Breast epithelium (tissue), 4 donors: ENCODE data around the gene NTN5. TPM values are rescaled to one million over a fixed set of nuclear protein-coding genes. Genes with fewer than 3 reads are reported as not detected.

ENCODE experiments used
- DNase-seq, 2 donors: peaks; one replicate each; pipeline ENCODE4 v3.0.0-alpha.2; 2019; ENCODE audit warnings: low spot score in 2 of 2
- H3K27ac ChIP-seq, 2 donors: fragments of 200-600 bp; sonication (generic) in 1 of 2; one replicate each; pipeline ENCODE4 v1.5.1; 2016 to 2019; ENCODE audit warnings: mild to moderate bottlenecking in 1 of 2
- H3K27me3 ChIP-seq, 2 donors: fragments of 200-600 bp; sonication (generic) in 1 of 2; one replicate each; pipeline versions ENCODE4 v1.5.1 to v1.6.0; 2017 to 2019; ENCODE audit warnings: control low read depth in 1 of 2, mild to moderate bottlenecking in 1 of 2
- H3K36me3 ChIP-seq: fragments of 200-600 bp; one replicate; pipeline ENCODE4 v1.5.1; 2019
- H3K4me1 ChIP-seq, 2 donors: fragments of 200-600 bp; sonication (generic); one replicate each; pipeline ENCODE4 v1.5.1; 2016 to 2019; ENCODE audit warnings: control low read depth in 1 of 2
- H3K4me3 ChIP-seq, 3 donors: fragments of 200-600 bp; sonication (generic); 1 replicate in 2 of 3; 2 replicates in 1 of 3; pipeline ENCODE4 v1.5.1; 2016 to 2019; ENCODE audit warnings: mild to moderate bottlenecking in 3 of 3, moderate library complexity in 2 of 3
- H3K9me3 ChIP-seq, 2 donors: fragments of 200-600 bp; sonication (generic) in 1 of 2; one replicate each; pipeline ENCODE4 v1.5.1; 2016 to 2019; ENCODE audit warnings: control low read depth in 1 of 2
- CTCF ChIP-seq, 3 donors: fragments of 450-650 bp; IDR thresholded peaks; one replicate each; pipeline ENCODE4 v1.5.1; 2016 to 2017; ENCODE audit warnings: antibody characterized with exemption in 3 of 3, mild to moderate bottlenecking in 3 of 3, moderate library complexity in 3 of 3
- POLR2A ChIP-seq: fragments of 450-650 bp; IDR thresholded peaks from one replicate; pipeline ENCODE4 v1.6.1; 2016; ENCODE audit warnings: antibody characterized with exemption, mild to moderate bottlenecking, moderate library complexity
- POLR2AphosphoS5 ChIP-seq, 3 donors: sonication (generic); formaldehyde crosslinking; IDR thresholded peaks; one replicate each; pipeline ENCODE4 v1.6.1; 2017; ENCODE audit warnings: antibody characterized with exemption in 3 of 3
- intact Hi-C: fragments of 100-400 bp; cut with DNase I; formaldehyde crosslinking; loops from one replicate; pipeline ENCODE4 v1.15.1; 2023; ENCODE audit warnings: low total_unique reads
- total RNA-seq, 3 donors: library from RNA; depleted of rRNA; stranded (reverse); fragments of >200 nt; gene quantifications; one replicate each; pipeline ENCODE4 v1.1.0, GENCODE V29; 2016

Gene NTN5
- total RNA-seq, 3 donors from 2014 or later = 0.64 to 2.9 (median 2.6) TPM

- intact Hi-C loops = no loop called here
- no peak for DNase-seq
These were observed 26.0 kb downstream of the NTN5 start for GRCh38 chr19:48646722-48647216.

GRCh38 chr19:48646001-48646721, 26.7 kb downstream of the NTN5 start, which contains the start of gene CA11:
Gene CA11 (minus strand): TSS chr19:48646187. CDS start chr19:48645632, 555 bp downstream.
- H3K4me3 ChIP-seq = peak within 1 kb of the TSS; percentile 50 to 68 (median 57)
- H3K27me3 ChIP-seq = no peaks in the 10 kb centered on the region
- intact Hi-C loops = no loop called here
- peak; percentile 84 to 88 for DNase-seq
- TF ChIP-seq POLR2AphosphoS5 (IDR thresholded peaks at IDR 0.05) = peak; percentile 20 to 51 (median 22)
- peak; percentile 62 to 96 (median 81) for TF ChIP-seq CTCF (IDR thresholded peaks at IDR 0.05)
- peak; percentile 39 for TF ChIP-seq POLR2A
- peak within 1 kb of the TSS; percentile 87 to 93 for H3K27ac ChIP-seq
- H3K36me3 ChIP-seq = no peaks in the 10 kb centered on the region
- no peaks in the 10 kb centered on the region for H3K9me3 ChIP-seq
- peaks cover 0 to 4% of the 10 kb centered on the region in 2 donors for H3K4me1 ChIP-seq

More at GRCh38 chr19:48646722-48647216, 26.0 kb downstream of the NTN5 start:
- H3K9me3 ChIP-seq = no peaks in the 10 kb centered on the region
- peaks cover 0 to 4% of the 10 kb centered on the region in 2 donors for H3K4me1 ChIP-seq
- peak overlapping the region; percentile 87 to 93 for H3K27ac ChIP-seq
- H3K4me3 ChIP-seq = peak overlapping the region; percentile 50 to 68 (median 57)
- H3K36me3 ChIP-seq = no peaks in the 10 kb centered on the region
- H3K27me3 ChIP-seq = no peaks in the 10 kb centered on the region
- TF ChIP-seq POLR2AphosphoS5 (IDR thresholded peaks at IDR 0.05) = no peak
- TF ChIP-seq CTCF (IDR thresholded peaks at IDR 0.05) = no peak
- TF ChIP-seq POLR2A = no peak

- no peak for DNase-seq
- no peaks in the 10 kb centered on the region for H3K36me3 ChIP-seq
- intact Hi-C loops = no loop called here
- peak overlapping the region; percentile 87 to 93 for H3K27ac ChIP-seq
- TF ChIP-seq POLR2AphosphoS5 (IDR thresholded peaks at IDR 0.05) (no peak), CTCF (IDR thresholded peaks at IDR 0.05) (no peak), POLR2A (no peak)
- H3K4me3 ChIP-seq = peak overlapping the region; percentile 50 to 68 (median 57)
- no peaks in the 10 kb centered on the region for H3K9me3 ChIP-seq
- H3K4me1 ChIP-seq = peaks cover 0 to 4% of the 10 kb centered on the region in 2 donors
- no peaks in the 10 kb centered on the region for H3K27me3 ChIP-seq
These were observed 27.2 kb downstream of the NTN5 start for GRCh38 chr19:48645620-48646000.

- intact Hi-C loops = loop anchor here (5.0 kb wide), 1 partner anchor 1122 kb away; the partner anchor contains the start of gene AP2A1
- Histone ChIP-seq H3K27ac (peak overlapping the region; percentile 87 to 93), H3K27me3 (no peaks in the 10 kb centered on the region), H3K9me3 (no peaks in the 10 kb centered on the region), H3K36me3 (no peaks in the 10 kb centered on the region), H3K4me1 (peaks cover 0 to 4% of the 10 kb centered on the region in 2 donors), H3K4me3 (peak overlapping the region; percentile 50 to 68 (median 57))
- TF ChIP-seq POLR2AphosphoS5 (IDR thresholded peaks at IDR 0.05) (peak in 2 of 3 donors; percentile 27 to 31), POLR2A (no peak), CTCF (IDR thresholded peaks at IDR 0.05) (no peak)
- DNase-seq = peak in 1 of 2 donors; percentile 81
These were observed 27.8 kb downstream of the NTN5 start for GRCh38 chr19:48644839-48645619.
